HUES6 (cell line): ENCODE measurements around the gene ALOX15.
A peak's percentile ranks its signal among the peaks of the same experiment; 100 is the strongest.
"Not testable (repeated sequence)": the region's sequence is repeated elsewhere in the genome, so short reads cannot be mapped to it uniquely, and the experiment has no call there.

Source experiments
- H3K27ac ChIP-seq: 2 replicates; pipeline ENCODE4 v1.7.0; 2013; ENCODE audit warnings: low read depth, mild to moderate bottlenecking, low read length, inconsistent platforms
- H3K27me3 ChIP-seq: 2 replicates; pipeline ENCODE4 v1.6.1; 2013; ENCODE audit warnings: low read length; ENCODE audit not compliant: control insufficient read depth, insufficient read depth
- H3K36me3 ChIP-seq: 2 replicates; pipeline ENCODE4 v1.6.1; 2013; ENCODE audit warnings: low read length; ENCODE audit not compliant: control insufficient read depth, insufficient read depth
- H3K4me1 ChIP-seq: 2 replicates; pipeline ENCODE4 v1.6.1; 2013; ENCODE audit warnings: low read length; ENCODE audit not compliant: control insufficient read depth, insufficient read depth
- H3K4me3 ChIP-seq: 2 replicates; pipeline ENCODE4 v1.5.1; 2013; ENCODE audit warnings: low read depth, low read length
- H3K9ac ChIP-seq: one replicate; pipeline ENCODE4 v1.6.1; 2013; ENCODE audit warnings: mild to moderate bottlenecking, low read length
- H3K9me3 ChIP-seq: 2 replicates; pipeline ENCODE4 v1.6.1; 2013; ENCODE audit warnings: low read depth, low read length; ENCODE audit not compliant: control insufficient read depth, insufficient read depth

The ALOX15 gene

GRCh38 chr17:4593021-4593421 lies 48.5 kb downstream of the ALOX15 start:
- H3K9ac ChIP-seq, result no peak overlapping the region
- H3K9me3 ChIP-seq, result no peaks in the 10 kb centered on the region
- H3K27me3 ChIP-seq, result peaks cover 6% of the 10 kb centered on the region; the same call in 1 of the 2 replicates
- H3K27ac ChIP-seq, result no peak overlapping the region
- H3K36me3 ChIP-seq, result no peaks in the 10 kb centered on the region
- H3K4me1 ChIP-seq, result peaks cover 23% of the 10 kb centered on the region
- no peak overlapping the region for H3K4me3 ChIP-seq

- Histone ChIP-seq H3K27ac (no peak overlapping the region), H3K4me1 (peaks cover 19% of the 10 kb centered on the region), H3K36me3 (no peaks in the 10 kb centered on the region), H3K4me3 (no peak overlapping the region), H3K9ac (no peak overlapping the region), H3K9me3 (no peaks in the 10 kb centered on the region), H3K27me3 (peaks cover 8% of the 10 kb centered on the region)
Measured at GRCh38 chr17:4592240-4593005, 49.1 kb downstream of the ALOX15 start.

- Histone ChIP-seq H3K36me3 (no peaks in the 10 kb centered on the region), H3K4me3 (no peak overlapping the region), H3K4me1 (peaks cover 19% of the 10 kb centered on the region), H3K9me3 (no peaks in the 10 kb centered on the region), H3K27me3 (peaks cover 17% of the 10 kb centered on the region), H3K9ac (no peak overlapping the region), H3K27ac (no peak overlapping the region)
Measured at GRCh38 chr17:4591529-4591928, 49.9 kb downstream of the ALOX15 start.

GRCh38 chr17:4590981-4591453 lies 50.5 kb downstream of the ALOX15 start:
- Histone ChIP-seq H3K36me3 (no peaks in the 10 kb centered on the region), H3K27me3 (peaks cover 22% of the 10 kb centered on the region), H3K9me3 (no peaks in the 10 kb centered on the region), H3K4me1 (peaks cover 19% of the 10 kb centered on the region), H3K27ac (no peak overlapping the region), H3K9ac (no peak overlapping the region), H3K4me3 (no peak overlapping the region)

GRCh38 chr17:4590042-4590441 lies 51.4 kb downstream of the ALOX15 start:
- Histone ChIP-seq H3K4me1 (peaks cover 22% of the 10 kb centered on the region), H3K27me3 (peaks cover 32% of the 10 kb centered on the region)
- not testable (repeated sequence) for H3K36me3 ChIP-seq, H3K9me3 ChIP-seq, H3K4me3 ChIP-seq, H3K9ac ChIP-seq, H3K27ac ChIP-seq

- H3K36me3 ChIP-seq, result no peaks in the 10 kb centered on the region
- no peak overlapping the region for H3K9ac ChIP-seq
- no peak overlapping the region for H3K4me3 ChIP-seq
- peaks cover 42% of the 10 kb centered on the region for H3K27me3 ChIP-seq
- H3K9me3 ChIP-seq, result no peaks in the 10 kb centered on the region
- H3K27ac ChIP-seq, result no peak overlapping the region
- H3K4me1 ChIP-seq, result peaks cover 19% of the 10 kb centered on the region
Measured at GRCh38 chr17:4588898-4589625, 52.4 kb downstream of the ALOX15 start.

- Histone ChIP-seq H3K36me3 (no peaks in the 10 kb centered on the region), H3K27ac (no peak overlapping the region), H3K4me3 (no peak overlapping the region), H3K9me3 (no peaks in the 10 kb centered on the region), H3K27me3 (peaks cover 48% of the 10 kb centered on the region), H3K9ac (no peak overlapping the region), H3K4me1 (peaks cover 25% of the 10 kb centered on the region)
Measured at GRCh38 chr17:4588391-4588790, 53.1 kb downstream of the ALOX15 start.

GRCh38 chr17:4587803-4588202 lies 53.7 kb downstream of the ALOX15 start:
- Histone ChIP-seq H3K27ac (no peak overlapping the region), H3K9me3 (no peaks in the 10 kb centered on the region), H3K4me1 (peaks cover 31% of the 10 kb centered on the region), H3K4me3 (no peak overlapping the region), H3K27me3 (peaks cover 54% of the 10 kb centered on the region), H3K9ac (no peak overlapping the region), H3K36me3 (no peaks in the 10 kb centered on the region)

- H3K4me1 ChIP-seq, result peaks cover 37% of the 10 kb centered on the region
- no peak overlapping the region for H3K27ac ChIP-seq
- no peak overlapping the region for H3K4me3 ChIP-seq
- no peak overlapping the region for H3K9ac ChIP-seq
- H3K27me3 ChIP-seq, result peaks cover 59% of the 10 kb centered on the region
- H3K9me3 ChIP-seq, result no peaks in the 10 kb centered on the region
- H3K36me3 ChIP-seq, result no peaks in the 10 kb centered on the region
Measured at GRCh38 chr17:4587195-4587594, 54.3 kb downstream of the ALOX15 start.

- H3K27ac ChIP-seq, result no peak overlapping the region
- H3K4me1 ChIP-seq, result peaks cover 40% of the 10 kb centered on the region
- no peak overlapping the region for H3K4me3 ChIP-seq
- H3K9me3 ChIP-seq, result no peaks in the 10 kb centered on the region
- H3K9ac ChIP-seq, result no peak overlapping the region
- H3K27me3 ChIP-seq, result peaks cover 64% of the 10 kb centered on the region
- H3K36me3 ChIP-seq, result no peaks in the 10 kb centered on the region
Measured at GRCh38 chr17:4586043-4586442, 55.4 kb downstream of the ALOX15 start.

- H3K27ac ChIP-seq, result no peak overlapping the region
- peak overlapping the region; percentile 70 for H3K4me3 ChIP-seq
- H3K27me3 ChIP-seq, result peaks cover 63% of the 10 kb centered on the region
Measured at GRCh38 chr17:4585638-4585994, 55.9 kb downstream of the ALOX15 start.

More at GRCh38 chr17:4585638-4585994, 55.9 kb downstream of the ALOX15 start:
- Histone ChIP-seq H3K9ac (no peak overlapping the region), H3K4me1 (peaks cover 40% of the 10 kb centered on the region), H3K36me3 (no peaks in the 10 kb centered on the region), H3K9me3 (no peaks in the 10 kb centered on the region)
